ENCODE data around the gene ITFG1. TPM values are rescaled to one million over a fixed set of nuclear protein-coding genes. Genes with fewer than 3 reads are reported as not detected.
A peak's percentile ranks its signal among the peaks of the same experiment; 100 is the strongest.

Gene ITFG1
- total and polyA plus RNA-seq, 9 of the 15 experiments (the other 6 are each of a cell fraction or from before 2014, with no cell fraction given): 17.1 to 83.5 (median 35.8) TPM

DNA sequence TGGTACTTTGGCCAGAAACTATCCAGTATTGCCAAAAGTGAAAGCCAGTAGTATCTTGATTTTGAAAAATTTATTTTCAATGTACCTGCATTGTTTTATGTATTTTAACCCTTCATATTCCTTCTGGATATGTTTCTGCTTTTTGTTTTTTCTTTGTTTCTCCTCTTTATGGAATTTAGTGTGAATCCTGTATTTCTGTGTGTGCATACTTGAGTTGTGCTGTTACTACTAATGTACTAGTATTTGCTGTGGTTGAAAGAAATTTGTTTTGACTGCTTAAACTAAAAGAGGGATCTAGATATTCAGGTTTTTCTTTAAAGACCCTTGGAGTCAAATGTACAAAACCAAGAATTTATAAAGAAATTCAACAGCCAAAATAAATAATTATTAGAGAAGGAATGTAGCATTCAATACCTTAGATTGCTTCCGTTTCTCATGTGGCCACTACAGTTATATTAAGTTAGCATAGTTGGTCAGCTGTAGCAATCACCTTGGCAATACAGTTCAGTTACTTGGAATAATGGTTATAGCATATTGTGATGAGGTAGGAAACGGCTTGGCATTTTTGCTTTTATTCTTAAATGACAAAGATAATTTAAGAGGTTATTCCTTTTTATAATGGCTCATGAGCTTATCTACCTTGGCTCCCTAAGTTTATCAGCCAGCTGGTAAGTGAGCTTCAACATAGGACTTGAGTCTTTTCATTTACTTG, 5.2 kb upstream of the ITFG1 start (continued):
- TF ChIP-seq, protein P1, sequence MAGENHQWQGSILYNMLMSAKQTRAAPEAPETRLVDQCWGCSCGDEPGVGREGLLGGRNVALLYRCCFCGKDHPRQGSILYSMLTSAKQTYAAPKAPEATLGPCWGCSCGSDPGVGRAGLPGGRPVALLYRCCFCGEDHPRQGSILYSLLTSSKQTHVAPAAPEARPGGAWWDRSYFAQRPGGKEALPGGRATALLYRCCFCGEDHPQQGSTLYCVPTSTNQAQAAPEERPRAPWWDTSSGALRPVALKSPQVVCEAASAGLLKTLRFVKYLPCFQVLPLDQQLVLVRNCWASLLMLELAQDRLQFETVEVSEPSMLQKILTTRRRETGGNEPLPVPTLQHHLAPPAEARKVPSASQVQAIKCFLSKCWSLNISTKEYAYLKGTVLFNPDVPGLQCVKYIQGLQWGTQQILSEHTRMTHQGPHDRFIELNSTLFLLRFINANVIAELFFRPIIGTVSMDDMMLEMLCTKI (IDR thresholded peaks at IDR 0.05; ENCODE audit: partially characterized antibody): no peak
- TF ChIP-seq NCOA1 (IDR thresholded peaks at IDR 0.05; ENCODE audit: low read depth) (no peak), ZNF324 (CRISPR knock-in tag; IDR thresholded peaks at IDR 0.05) (no peak), TBL1XR1 (IDR thresholded peaks at IDR 0.05; ENCODE audit: low read length in 2 of 2) (no peak), POU5F1 (IDR thresholded peaks at IDR 0.05; ENCODE audit: borderline replicate concordance, low read depth, low read length, partially characterized antibody) (no peak), SMARCC2 (IDR thresholded peaks at IDR 0.05; ENCODE audit: low read depth) (no peak), ARHGAP35 (IDR thresholded peaks at IDR 0.05; ENCODE audit: partially characterized antibody) (no peak), EP400 (IDR thresholded peaks at IDR 0.05) (no peak), ZNF668 (CRISPR knock-in tag; IDR thresholded peaks at IDR 0.05) (no peak), TARDBP (IDR thresholded peaks at IDR 0.05) (no peak), NFRKB (IDR thresholded peaks at IDR 0.05; ENCODE audit: low read depth) (0 out of 2 replicates have a peak, but pooled peaks have one; percentile 53), BRD9 (IDR thresholded peaks at IDR 0.05; ENCODE audit: low read depth, partially characterized antibody) (peak; percentile 24), BRCA1 (IDR thresholded peaks at IDR 0.05) (no peak), BRCA1 (CRISPR knock-in tag; IDR thresholded peaks at IDR 0.05) (no peak), ASH1L (IDR thresholded peaks at IDR 0.05; ENCODE audit: borderline replicate concordance, low read depth, partially characterized antibody) (no peak), JUNB (CRISPR knock-in tag; conservative IDR thresholded peaks at IDR 0.05) (no peak), POLR2H (tag; IDR thresholded peaks at IDR 0.05; ENCODE audit: low read depth) (no peak)
- TF ChIP-seq, protein P2, sequence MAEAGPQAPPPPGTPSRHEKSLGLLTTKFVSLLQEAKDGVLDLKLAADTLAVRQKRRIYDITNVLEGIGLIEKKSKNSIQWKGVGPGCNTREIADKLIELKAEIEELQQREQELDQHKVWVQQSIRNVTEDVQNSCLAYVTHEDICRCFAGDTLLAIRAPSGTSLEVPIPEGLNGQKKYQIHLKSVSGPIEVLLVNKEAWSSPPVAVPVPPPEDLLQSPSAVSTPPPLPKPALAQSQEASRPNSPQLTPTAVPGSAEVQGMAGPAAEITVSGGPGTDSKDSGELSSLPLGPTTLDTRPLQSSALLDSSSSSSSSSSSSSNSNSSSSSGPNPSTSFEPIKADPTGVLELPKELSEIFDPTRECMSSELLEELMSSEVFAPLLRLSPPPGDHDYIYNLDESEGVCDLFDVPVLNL (CRISPR knock-in tag; IDR thresholded peaks at IDR 0.05; ENCODE audit: low read depth): no peak
- TF ChIP-seq, protein P3, sequence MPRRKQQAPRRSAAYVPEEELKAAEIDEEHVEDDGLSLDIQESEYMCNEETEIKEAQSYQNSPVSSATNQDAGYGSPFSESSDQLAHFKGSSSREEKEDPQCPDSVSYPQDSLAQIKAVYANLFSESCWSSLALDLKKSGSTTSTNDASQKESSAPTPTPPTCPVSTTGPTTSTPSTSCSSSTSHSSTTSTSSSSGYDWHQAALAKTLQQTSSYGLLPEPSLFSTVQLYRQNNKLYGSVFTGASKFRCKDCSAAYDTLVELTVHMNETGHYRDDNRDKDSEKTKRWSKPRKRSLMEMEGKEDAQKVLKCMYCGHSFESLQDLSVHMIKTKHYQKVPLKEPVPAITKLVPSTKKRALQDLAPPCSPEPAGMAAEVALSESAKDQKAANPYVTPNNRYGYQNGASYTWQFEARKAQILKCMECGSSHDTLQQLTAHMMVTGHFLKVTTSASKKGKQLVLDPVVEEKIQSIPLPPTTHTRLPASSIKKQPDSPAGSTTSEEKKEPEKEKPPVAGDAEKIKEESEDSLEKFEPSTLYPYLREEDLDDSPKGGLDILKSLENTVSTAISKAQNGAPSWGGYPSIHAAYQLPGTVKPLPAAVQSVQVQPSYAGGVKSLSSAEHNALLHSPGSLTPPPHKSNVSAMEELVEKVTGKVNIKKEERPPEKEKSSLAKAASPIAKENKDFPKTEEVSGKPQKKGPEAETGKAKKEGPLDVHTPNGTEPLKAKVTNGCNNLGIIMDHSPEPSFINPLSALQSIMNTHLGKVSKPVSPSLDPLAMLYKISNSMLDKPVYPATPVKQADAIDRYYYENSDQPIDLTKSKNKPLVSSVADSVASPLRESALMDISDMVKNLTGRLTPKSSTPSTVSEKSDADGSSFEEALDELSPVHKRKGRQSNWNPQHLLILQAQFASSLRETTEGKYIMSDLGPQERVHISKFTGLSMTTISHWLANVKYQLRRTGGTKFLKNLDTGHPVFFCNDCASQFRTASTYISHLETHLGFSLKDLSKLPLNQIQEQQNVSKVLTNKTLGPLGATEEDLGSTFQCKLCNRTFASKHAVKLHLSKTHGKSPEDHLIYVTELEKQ (CRISPR knock-in tag; IDR thresholded peaks at IDR 0.05): no peak
- TF ChIP-seq, protein P4, sequence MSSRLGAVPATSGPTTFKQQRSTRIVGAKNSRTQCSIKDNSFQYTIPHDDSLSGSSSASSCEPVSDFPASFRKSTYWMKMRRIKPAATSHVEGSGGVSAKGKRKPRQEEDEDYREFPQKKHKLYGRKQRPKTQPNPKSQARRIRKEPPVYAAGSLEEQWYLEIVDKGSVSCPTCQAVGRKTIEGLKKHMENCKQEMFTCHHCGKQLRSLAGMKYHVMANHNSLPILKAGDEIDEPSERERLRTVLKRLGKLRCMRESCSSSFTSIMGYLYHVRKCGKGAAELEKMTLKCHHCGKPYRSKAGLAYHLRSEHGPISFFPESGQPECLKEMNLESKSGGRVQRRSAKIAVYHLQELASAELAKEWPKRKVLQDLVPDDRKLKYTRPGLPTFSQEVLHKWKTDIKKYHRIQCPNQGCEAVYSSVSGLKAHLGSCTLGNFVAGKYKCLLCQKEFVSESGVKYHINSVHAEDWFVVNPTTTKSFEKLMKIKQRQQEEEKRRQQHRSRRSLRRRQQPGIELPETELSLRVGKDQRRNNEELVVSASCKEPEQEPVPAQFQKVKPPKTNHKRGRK (tag; IDR thresholded peaks at IDR 0.05): 0 out of 2 replicates have a peak, but pooled peaks have one; percentile 39
